A673 (cell line): ENCODE results near the gene LAMA3. TPM values are rescaled to one million over a fixed set of nuclear protein-coding genes. Genes with fewer than 3 reads are reported as not detected.

Source experiments
- BruUV-seq: library from RNA; stranded (reverse); fragments of 400-500 nt; replicated peaks from 2 replicates; lab custom pipeline; 2021; lab: Mats Ljungman, UMichigan
- CTCF ChIA-PET: fragments of 300-600 bp; sonication (Branson Sonifier 250); formaldehyde crosslinking; loops from one replicate; lab custom pipeline; 2022; ENCODE audit warnings: antibody characterized with exemption; lab: Charles Lee
- POLR2A ChIA-PET: fragments of 300-600 bp; sonication (Branson Sonifier 250); formaldehyde crosslinking; loops from one replicate; lab custom pipeline; 2022; ENCODE audit warnings: antibody characterized with exemption; ENCODE audit not compliant: low non-redundant PET; lab: Charles Lee
- DNase-seq: peaks from one replicate; pipeline ENCODE4 v3.0.0-alpha.2; 2015; ENCODE audit warnings: low spot score
- H3K27ac ChIP-seq: fragments of 200-600 bp; sonication (generic); 2 replicates; pipeline ENCODE4 v1.5.1; 2016; ENCODE audit warnings: mixed run types, low read depth, mild to moderate bottlenecking, mixed read lengths, antibody characterized with exemption, low read length; ENCODE audit not compliant: poor library complexity, severe bottlenecking
- H3K27me3 ChIP-seq: fragments of 200-600 bp; sonication (generic); replicated peaks from 2 replicates; pipeline ENCODE4 v1.6.1; 2017; ENCODE audit warnings: mixed run types, low read depth, mild to moderate bottlenecking, mixed read lengths, antibody characterized with exemption, low read length; ENCODE audit not compliant: insufficient read depth, poor library complexity
- H3K36me3 ChIP-seq: fragments of 200-600 bp; sonication (generic); 2 replicates; pipeline ENCODE4 v1.6.1; 2016; ENCODE audit warnings: mixed run types, mild to moderate bottlenecking, mixed read lengths, antibody characterized with exemption, low read length; ENCODE audit not compliant: insufficient read depth, poor library complexity, severe bottlenecking
- H3K4me1 ChIP-seq: fragments of 200-600 bp; sonication (generic); 2 replicates; pipeline ENCODE4 v1.6.1; 2017; ENCODE audit warnings: mixed run types, mild to moderate bottlenecking, mixed read lengths, antibody characterized with exemption, low read length; ENCODE audit not compliant: insufficient read depth, poor library complexity, severe bottlenecking
- H3K4me3 ChIP-seq: fragments of 200-600 bp; sonication (generic); 2 replicates; pipeline ENCODE4 v1.5.1; 2016; ENCODE audit warnings: low read depth, mixed run types, mild to moderate bottlenecking, mixed read lengths, low read length; ENCODE audit not compliant: poor library complexity, severe bottlenecking
- H3K9me3 ChIP-seq: fragments of 200-600 bp; sonication (generic); 2 replicates; pipeline ENCODE4 v1.6.1; 2016; ENCODE audit warnings: mixed run types, low read depth, mild to moderate bottlenecking, mixed read lengths, antibody characterized with exemption, low read length; ENCODE audit not compliant: poor library complexity, severe bottlenecking
- EZH2 ChIP-seq: fragments of 200-600 bp; sonication (generic); IDR thresholded peaks from 2 replicates; pipeline ENCODE4 v1.6.1; 2017; ENCODE audit warnings: borderline replicate concordance, low read depth, mild to moderate bottlenecking, mixed read lengths, antibody characterized with exemption, low read length; ENCODE audit not compliant: poor library complexity, severe bottlenecking
- intact Hi-C: fragments of 100-400 bp; cut with micrococcal nuclease; formaldehyde crosslinking; loops from one replicate; pipeline ENCODE4 v1.10.0; 2022; ENCODE audit not compliant: unreplicated experiment
- total RNA-seq: library from RNA; stranded (reverse); gene quantifications from 2 replicates; pipeline ENCODE4 v1.2.3, GENCODE V29; 2021
- TF ChIP-seq, protein P1 (sequence below): fragments of 300-800, 200-600 bp; sonication (generic); conservative IDR thresholded peaks from 2 replicates; pipeline ENCODE4 v1.5.1; 2017; ENCODE audit warnings: low read depth, mild to moderate bottlenecking, antibody characterized with exemption, low read length, moderate library complexity, mixed read lengths

Gene LAMA3
- total RNA-seq, 1 experiment from 2014 or later: 2.7 TPM

GRCh38 chr18:23756590-23757436, 67.6 kb downstream of the LAMA3 start:
- CTCF ChIA-PET: no interaction called here
- intact Hi-C loops: no loop called here
- DNase-seq: no peak

GRCh38 chr18:23757437-23757733, 68.1 kb downstream of the LAMA3 start:
- no TSS peak for BruUV-seq
- H3K27me3 ChIP-seq: no peaks in the 10 kb centered on the region
- no peak for DNase-seq
- no peak overlapping the region for H3K4me3 ChIP-seq
- no peaks in the 10 kb centered on the region for H3K9me3 ChIP-seq
- intact Hi-C loops: no loop called here
- ChIA-PET POLR2A (no interaction called here), CTCF (no interaction called here)
- no peak overlapping the region for H3K27ac ChIP-seq
- H3K36me3 ChIP-seq: no peaks in the 10 kb centered on the region
- H3K4me1 ChIP-seq: no peaks in the 10 kb centered on the region
- TF ChIP-seq EZH2: no peak
- TF ChIP-seq, protein P1, sequence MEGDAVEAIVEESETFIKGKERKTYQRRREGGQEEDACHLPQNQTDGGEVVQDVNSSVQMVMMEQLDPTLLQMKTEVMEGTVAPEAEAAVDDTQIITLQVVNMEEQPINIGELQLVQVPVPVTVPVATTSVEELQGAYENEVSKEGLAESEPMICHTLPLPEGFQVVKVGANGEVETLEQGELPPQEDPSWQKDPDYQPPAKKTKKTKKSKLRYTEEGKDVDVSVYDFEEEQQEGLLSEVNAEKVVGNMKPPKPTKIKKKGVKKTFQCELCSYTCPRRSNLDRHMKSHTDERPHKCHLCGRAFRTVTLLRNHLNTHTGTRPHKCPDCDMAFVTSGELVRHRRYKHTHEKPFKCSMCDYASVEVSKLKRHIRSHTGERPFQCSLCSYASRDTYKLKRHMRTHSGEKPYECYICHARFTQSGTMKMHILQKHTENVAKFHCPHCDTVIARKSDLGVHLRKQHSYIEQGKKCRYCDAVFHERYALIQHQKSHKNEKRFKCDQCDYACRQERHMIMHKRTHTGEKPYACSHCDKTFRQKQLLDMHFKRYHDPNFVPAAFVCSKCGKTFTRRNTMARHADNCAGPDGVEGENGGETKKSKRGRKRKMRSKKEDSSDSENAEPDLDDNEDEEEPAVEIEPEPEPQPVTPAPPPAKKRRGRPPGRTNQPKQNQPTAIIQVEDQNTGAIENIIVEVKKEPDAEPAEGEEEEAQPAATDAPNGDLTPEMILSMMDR: no peak

More at GRCh38 chr18:23756590-23757436, 67.6 kb downstream of the LAMA3 start:
- Histone ChIP-seq H3K27me3 (no peaks in the 10 kb centered on the region), H3K9me3 (no peaks in the 10 kb centered on the region), H3K4me1 (no peaks in the 10 kb centered on the region), H3K36me3 (no peaks in the 10 kb centered on the region), H3K27ac (no peak overlapping the region), H3K4me3 (no peak overlapping the region)
- TF ChIP-seq, protein P1: no peak
- TF ChIP-seq EZH2: no peak
- no TSS peak for BruUV-seq
- POLR2A ChIA-PET: no interaction called here

DNA sequence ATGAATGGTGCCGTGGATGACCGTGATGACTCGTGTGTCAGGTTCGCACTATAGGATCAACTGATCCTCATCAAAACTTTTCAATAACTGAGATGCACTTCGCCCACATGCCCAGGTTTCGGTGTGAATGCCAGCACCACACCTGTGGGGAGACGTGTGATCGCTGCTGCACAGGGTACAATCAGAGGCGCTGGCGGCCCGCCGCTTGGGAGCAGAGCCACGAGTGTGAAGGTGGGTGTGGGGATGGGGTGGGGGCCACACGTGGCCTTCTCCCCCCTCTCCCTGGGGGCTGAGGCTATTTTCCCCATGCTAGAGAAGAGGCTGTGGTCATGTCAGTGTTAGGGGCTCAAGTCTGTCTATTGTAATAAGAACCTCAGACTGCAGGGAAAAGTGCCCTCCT, 69.0 kb downstream of the LAMA3 start:
- no peaks in the 10 kb centered on the region for H3K9me3 ChIP-seq
- intact Hi-C loops: no loop called here
- TF ChIP-seq, protein P1: no peak
- no peak for DNase-seq
- H3K27me3 ChIP-seq: no peaks in the 10 kb centered on the region
- H3K27ac ChIP-seq: no peak overlapping the region
- ChIA-PET POLR2A (no interaction called here), CTCF (no interaction called here)
- no TSS peak for BruUV-seq
- H3K4me1 ChIP-seq: no peaks in the 10 kb centered on the region
- no peaks in the 10 kb centered on the region for H3K36me3 ChIP-seq
- H3K4me3 ChIP-seq: no peak overlapping the region
